Adrenal gland (tissue), 12 donors: ENCODE measurements around the gene RABAC1. TPM values are rescaled to one million over a fixed set of nuclear protein-coding genes. Genes with fewer than 3 reads are reported as not detected.

Experiments
- polyA plus RNA-seq, 3 donors: library from polyadenylated mRNA; stranded (reverse); fragments of 200-250 nt in 2 of 3; fragments of 350-450 nt in 1 of 3; fragmentation: Illumina TruSeq in 1 of 3; extraction: RNeasy Lipid Tissue Mini Kit (QIAGEN cat#74804) in 1 of 3; gene quantifications; one replicate each; pipeline ENCODE4 v1.2.3, GENCODE V29; 2013 to 2014
- total RNA-seq, 9 donors: library from RNA; depleted of rRNA in 4 of 9; stranded (reverse); fragments of >200 nt in 4 of 9; fragments of 120-200 nt in 1 of 9; fragmentation: NEBNext Ultra II Directional in 1 of 9; extraction: Animal tissue kit (Norgen Biotek cat#: 25700) in 1 of 9; gene quantifications; one replicate each; pipeline versions ENCODE4 v1.1.0 to v1.2.4, GENCODE V29; 2013 to 2023
- donor health status: healthy with polysubstance abuse.
- donor health status: Bipolar disorder and iron deficiency.
- donor health status: DM: yes; HTN: yes; CAD: no.
- donor health status: DM: no; HTN: no; CAD: no.
- donor health status: DM: no; HTN: no; CAD: no.
- donor health status: DM: yes; HTN: yes; CAD: no.

The RABAC1 gene
- total and polyA plus RNA-seq, 12 donors, result 17.9 to 397 (median 178) TPM

Other genes with a start within 250 kb of the RABAC1 start
- gene CEACAM6, start 203.8 kb downstream of the RABAC1 start, total RNA-seq, result under 1 TPM in 5 of 9 donors, not detected in 4; 0.06 to 0.76 (median 0.24) TPM
- gene CEACAM6, start 203.8 kb downstream of the RABAC1 start, polyA plus RNA-seq, result under 1 TPM in 2 of 3 donors, not detected in 1; 0.13 to 0.24 TPM
- under 1 TPM in 3 of 9 donors, not detected in 6; 0.11 to 0.99 (median 0.68) TPM for gene CEACAM3, start 162.7 kb downstream of the RABAC1 start, total RNA-seq
- under 1 TPM in 2 of 3 donors, not detected in 1; 0.30 to 0.32 TPM for gene CEACAM3, start 162.7 kb downstream of the RABAC1 start, polyA plus RNA-seq
- not detected for gene LYPD4, start 114.6 kb downstream of the RABAC1 start, total RNA-seq
- gene LYPD4, start 114.6 kb downstream of the RABAC1 start, polyA plus RNA-seq, result under 1 TPM in 1 of 3 donors, not detected in 2; 0.08 TPM
- gene DMRTC2, start 114.3 kb downstream of the RABAC1 start, total RNA-seq, result not detected
- gene DMRTC2, start 114.3 kb downstream of the RABAC1 start, polyA plus RNA-seq, result not detected
- 1,000 to 10,000 TPM in 6 of 9 donors, 100 to 1,000 TPM in 3; 418 to 2,240 (median 1,254) TPM for gene RPS19, start 99.1 kb downstream of the RABAC1 start, total RNA-seq
- gene RPS19, start 99.1 kb downstream of the RABAC1 start, polyA plus RNA-seq, result 1,000 to 10,000 TPM in 2 of 3 donors, 100 to 1,000 TPM in 1; 534 to 3,405 (median 2,394) TPM
- gene CD79A, start 82.0 kb downstream of the RABAC1 start, total RNA-seq, result 1 to 10 TPM in 1 of 9 donors, under 1 TPM in 5, not detected in 3; 0.28 to 1.0 (median 0.48) TPM
- 1 to 10 TPM in 2 of 3 donors, under 1 TPM in 1; 0.37 to 6.2 (median 1.3) TPM for gene CD79A, start 82.0 kb downstream of the RABAC1 start, polyA plus RNA-seq
- gene ARHGEF1, start 76.1 kb downstream of the RABAC1 start, total RNA-seq, result 10 to 100 TPM in 8 of 9 donors, 1 to 10 TPM in 1; 8.3 to 86.9 (median 53.9) TPM
- gene ARHGEF1, start 76.1 kb downstream of the RABAC1 start, polyA plus RNA-seq, result 100 to 1,000 TPM in 2 of 3 donors, 1 to 10 TPM in 1; 7.3 to 443 (median 196) TPM
- not detected for gene ERFL, start 30.9 kb downstream of the RABAC1 start, total RNA-seq
- under 1 TPM in 1 of 3 donors, not detected in 2; 0.10 TPM for gene ERFL, start 30.9 kb downstream of the RABAC1 start, polyA plus RNA-seq
- 10 to 100 TPM in 2 of 9 donors, 1 to 10 TPM in 3, under 1 TPM in 3, not detected in 1; 0.11 to 35.0 (median 3.5) TPM for gene ATP1A3, start 34.9 kb upstream of the RABAC1 start, total RNA-seq
- gene ATP1A3, start 34.9 kb upstream of the RABAC1 start, polyA plus RNA-seq, result 10 to 100 TPM in 1 of 3 donors, 1 to 10 TPM in 2; 4.1 to 14.2 (median 10.0) TPM
- gene GRIK5, start 110.9 kb upstream of the RABAC1 start, total RNA-seq, result 1 to 10 TPM in 4 of 9 donors, under 1 TPM in 4, not detected in 1; 0.24 to 6.2 (median 0.85) TPM
- 10 to 100 TPM in 1 of 3 donors, 1 to 10 TPM in 2; 2.3 to 11.9 (median 2.4) TPM for gene GRIK5, start 110.9 kb upstream of the RABAC1 start, polyA plus RNA-seq
- 10 to 100 TPM in 7 of 9 donors, 1 to 10 TPM in 2; 6.4 to 16.9 (median 13.2) TPM for gene ZNF574, start 116.8 kb upstream of the RABAC1 start, total RNA-seq
- gene ZNF574, start 116.8 kb upstream of the RABAC1 start, polyA plus RNA-seq, result 1 to 10 TPM; 2.7 to 7.9 (median 5.4) TPM
- gene POU2F2, start 173.1 kb upstream of the RABAC1 start, total RNA-seq, result 1 to 10 TPM in 8 of 9 donors, under 1 TPM in 1; 0.72 to 4.9 (median 2.9) TPM
- gene POU2F2, start 173.1 kb upstream of the RABAC1 start, polyA plus RNA-seq, result 10 to 100 TPM in 1 of 3 donors, 1 to 10 TPM in 2; 4.2 to 17.2 (median 6.8) TPM